Fibroblast of the aortic adventitia (primary cell): ENCODE data around the gene WDR12. TPM values are rescaled to one million over a fixed set of nuclear protein-coding genes. Genes with fewer than 3 reads are reported as not detected.
A peak's percentile ranks its signal among the peaks of the same experiment; 100 is the strongest.
"Not testable (repeated sequence)": the region's sequence is repeated elsewhere in the genome, so short reads cannot be mapped to it uniquely, and the experiment has no call there.

Source experiments
- DNase-seq: peaks from one replicate; pipeline ENCODE4 v3.0.0-alpha.2; 2010; ENCODE audit warnings: low read depth
- H3K4me3 ChIP-seq: 2 replicates; pipeline ENCODE4 v1.5.1; 2011; ENCODE audit warnings: low read depth, mild to moderate bottlenecking, control low read depth, low read length, moderate library complexity
- CTCF ChIP-seq: IDR thresholded peaks from 2 replicates; pipeline ENCODE4 v1.5.1; 2011; ENCODE audit warnings: mild to moderate bottlenecking, low read length, control low read depth, inconsistent platforms; ENCODE audit not compliant: insufficient read depth
- total RNA-seq: library from RNA; depleted of rRNA; stranded (reverse); fragments of >200 nt; gene quantifications from 2 replicates; pipeline ENCODE4 v1.2.3, GENCODE V29; 2012; ENCODE audit warnings: low replicate concordance

WDR12 gene
- 28.1 and 34.4 TPM in 2 replicates for total RNA-seq

GRCh38 chr2:202911512-202912341 lies at the start of gene WDR12, which contains the start of gene CARF:
Gene WDR12 (minus strand): TSS chr2:202911673. CDS start chr2:202911476, 197 bp downstream.
Gene CARF (plus strand): TSS chr2:202912275. CDS start chr2:202941903, 29,628 bp downstream.
- peak; percentile 95 for DNase-seq

GRCh38 chr2:202960524-202960923 lies 49.1 kb upstream of the WDR12 start:
- no peak for TF ChIP-seq CTCF
- DNase-seq, result no peak
- no peak overlapping the region for H3K4me3 ChIP-seq

More at GRCh38 chr2:202911512-202912341, at the start of gene WDR12, which contains the start of gene CARF:
- TF ChIP-seq CTCF, result no peak
- H3K4me3 ChIP-seq, result peak within 1 kb of the TSS; percentile 95

GRCh38 chr2:202950592-202950991 lies 39.1 kb upstream of the WDR12 start:
- no peak for TF ChIP-seq CTCF
- DNase-seq, result peak; percentile 4
- H3K4me3 ChIP-seq, result no peak overlapping the region

- not testable (repeated sequence) for DNase-seq, H3K4me3 ChIP-seq
These were observed 37.9 kb upstream of the WDR12 start for GRCh38 chr2:202949333-202949732.

GRCh38 chr2:202945497-202945896 lies 34.0 kb upstream of the WDR12 start:
- TF ChIP-seq CTCF, result no peak
- H3K4me3 ChIP-seq, result no peak overlapping the region
- no peak for DNase-seq

- no peak for TF ChIP-seq CTCF
- H3K4me3 ChIP-seq, result no peak overlapping the region
- no peak for DNase-seq
These were observed 33.3 kb upstream of the WDR12 start for GRCh38 chr2:202944816-202945215.

GRCh38 chr2:202944408-202944807 lies 32.9 kb upstream of the WDR12 start:
- DNase-seq, result peak; percentile 5
- H3K4me3 ChIP-seq, result no peak overlapping the region
- no peak for TF ChIP-seq CTCF
